GM21825 (cell line): ENCODE measurements around the gene RBBP6.
A peak's percentile ranks its signal among the peaks of the same experiment; 100 is the strongest.
"Not testable (repeated sequence)": the region's sequence is repeated elsewhere in the genome, so short reads cannot be mapped to it uniquely, and the experiment has no call there.

Source experiments
- ATAC-seq: cut with Tn5 transposase; IDR thresholded peaks from one replicate; pipeline ENCODE4 v1.9.1; 2021; ENCODE audit warnings: mild to moderate bottlenecking, moderate library complexity; ENCODE audit not compliant: unreplicated experiment

RBBP6 gene

GRCh38 chr16:24539295-24539849 lies at the start of gene RBBP6:
Gene RBBP6 (plus strand): TSS chr16:24539566. CDS start chr16:24540627, 1,061 bp downstream.
- ATAC-seq, result peak; percentile 82

DNA sequence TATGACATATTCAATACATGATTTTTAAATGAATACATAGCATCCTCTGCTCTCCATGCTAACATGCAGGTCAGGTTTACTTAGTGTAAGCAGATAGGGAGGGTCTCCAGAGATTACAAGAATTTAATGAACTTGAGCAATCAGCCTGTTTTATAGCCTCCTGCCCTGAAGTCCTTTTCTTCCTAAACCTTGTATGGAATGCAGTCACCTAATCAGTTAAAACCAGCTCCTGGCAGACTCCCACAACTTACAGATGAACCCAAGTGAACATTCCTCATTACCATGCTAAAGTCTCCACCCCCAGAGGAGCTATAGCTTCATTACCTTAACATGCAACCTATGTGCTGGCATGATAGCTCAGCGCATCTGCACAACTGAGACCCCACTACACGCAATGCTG lies 48.5 kb upstream of the RBBP6 start:
- ATAC-seq, result no peak

GRCh38 chr16:24491731-24492130 lies 47.6 kb upstream of the RBBP6 start:
- ATAC-seq, result no peak

GRCh38 chr16:24493821-24494220 lies 45.5 kb upstream of the RBBP6 start:
- ATAC-seq, result no peak

- ATAC-seq, result not testable (repeated sequence)
Measured at GRCh38 chr16:24495207-24495606, 44.2 kb upstream of the RBBP6 start.

- ATAC-seq, result no peak
Measured at GRCh38 chr16:24497440-24497839, 41.9 kb upstream of the RBBP6 start.

DNA sequence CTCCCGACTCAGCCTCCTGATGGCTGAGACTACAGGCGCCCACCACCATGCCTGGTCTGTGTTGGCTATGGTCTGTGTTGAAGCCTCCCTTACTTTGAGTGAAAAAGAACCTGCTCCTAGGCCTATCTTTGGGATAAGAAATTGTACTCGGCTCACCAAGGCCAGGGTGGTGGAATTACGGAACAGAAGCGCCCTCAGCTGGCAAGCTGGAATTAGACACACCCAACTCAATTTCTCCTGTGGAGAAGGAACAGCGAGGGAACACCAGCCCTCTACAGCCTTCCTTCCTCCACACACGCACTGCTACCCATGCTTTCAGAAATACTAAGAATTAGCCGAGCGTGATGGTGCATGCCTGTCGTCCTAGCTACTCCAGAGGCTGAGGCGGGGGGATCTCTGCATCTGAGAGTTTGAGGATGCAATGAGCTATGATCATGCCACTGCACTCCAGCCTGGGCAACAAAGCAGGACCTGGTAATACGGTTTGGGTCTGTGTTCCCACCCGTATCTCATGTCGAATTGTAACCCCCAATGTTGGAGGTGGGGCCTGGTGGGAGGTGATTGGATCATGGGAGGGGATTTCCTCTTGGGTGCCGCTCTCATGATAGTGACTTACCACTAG lies 40.1 kb upstream of the RBBP6 start:
- no peak for ATAC-seq

DNA sequence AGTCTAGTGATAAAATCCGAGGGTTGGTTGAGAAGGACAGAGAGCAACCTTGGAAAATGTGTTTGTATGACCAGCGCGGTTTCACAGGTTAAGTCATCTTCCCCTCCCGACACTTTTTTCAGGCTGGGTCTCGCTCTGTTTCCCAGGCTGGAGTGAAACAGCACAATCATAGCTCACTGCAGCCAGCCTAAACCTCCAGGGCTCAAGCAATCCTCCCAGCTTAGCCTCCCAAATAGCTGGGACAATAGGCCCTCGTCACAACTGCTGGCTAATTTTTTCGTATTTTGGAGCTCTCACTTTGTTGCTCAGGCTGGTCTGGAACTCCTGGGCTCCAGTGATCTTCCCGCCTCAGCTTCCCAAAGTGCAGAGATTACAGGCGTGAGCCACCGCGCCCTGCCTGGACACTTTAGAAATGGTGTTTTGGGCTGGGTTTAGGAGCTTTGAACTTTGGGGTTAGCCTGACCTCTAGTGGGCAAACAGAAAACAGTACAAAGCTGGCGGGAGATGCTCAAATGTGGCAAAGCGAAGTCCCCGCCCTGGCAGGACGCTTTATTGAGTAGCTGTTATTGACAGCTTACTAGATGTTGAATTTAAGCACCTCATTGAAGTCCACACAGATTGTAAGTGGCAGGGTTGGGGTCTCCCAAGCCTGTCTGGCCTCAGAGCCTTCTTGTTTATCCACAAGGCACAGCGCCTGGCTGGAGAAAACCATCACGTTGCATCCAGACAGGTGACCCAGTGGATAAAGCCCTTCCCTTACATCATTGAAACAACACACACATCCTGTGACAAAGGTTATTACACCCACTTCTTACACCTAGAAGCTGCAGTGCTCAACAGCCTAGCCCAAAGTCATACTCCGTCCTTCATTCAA lies 34.7 kb upstream of the RBBP6 start:
- no peak for ATAC-seq

- no peak for ATAC-seq
Measured at GRCh38 chr16:24505959-24506358, 33.4 kb upstream of the RBBP6 start.

GRCh38 chr16:24507959-24508480 lies 31.3 kb upstream of the RBBP6 start:
- ATAC-seq, result no peak

GRCh38 chr16:24508614-24509013 lies 30.8 kb upstream of the RBBP6 start:
- no peak for ATAC-seq

DNA sequence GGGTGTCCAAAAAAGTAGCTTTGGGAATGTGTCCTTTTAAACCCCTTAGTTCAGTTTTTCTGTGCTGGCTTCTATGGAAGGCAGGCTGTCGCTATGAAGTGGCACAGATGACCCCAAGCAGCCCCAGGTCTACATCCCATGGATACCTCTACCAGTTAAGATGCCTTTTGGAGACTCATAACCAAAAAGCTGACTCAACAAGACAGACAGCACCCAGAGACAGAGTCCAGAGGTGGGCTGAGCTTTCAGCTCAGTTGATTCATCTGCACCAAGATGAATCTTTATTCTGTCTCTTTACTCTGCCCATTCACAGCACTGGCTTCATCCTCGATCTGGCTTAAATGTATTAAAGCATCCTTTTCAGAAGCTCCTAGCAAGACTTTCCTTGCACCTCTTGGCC lies 29.8 kb upstream of the RBBP6 start:
- no peak for ATAC-seq

GRCh38 chr16:24511174-24511573 lies 28.2 kb upstream of the RBBP6 start:
- ATAC-seq, result no peak

DNA sequence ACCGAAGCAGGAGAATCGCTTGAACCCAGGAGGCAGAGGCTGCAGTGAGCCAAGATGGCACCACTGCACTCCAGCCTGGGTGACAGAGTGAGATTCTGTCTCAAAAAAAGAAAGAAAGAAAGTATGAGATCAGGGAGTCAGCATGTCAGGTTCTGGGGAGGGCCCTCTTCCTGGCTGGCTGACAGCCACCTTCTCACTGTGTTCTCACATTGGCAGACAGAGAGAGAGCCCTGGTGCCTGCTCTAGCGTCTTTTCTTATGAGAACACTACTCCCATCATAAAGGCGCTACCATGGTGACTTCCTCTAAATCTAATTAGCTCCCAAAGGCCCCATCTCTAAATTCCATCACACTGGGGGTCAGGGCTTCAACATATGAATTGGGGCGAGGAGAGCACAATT lies 27.6 kb upstream of the RBBP6 start:
- no peak for ATAC-seq

GRCh38 chr16:24514096-24514495 lies 25.3 kb upstream of the RBBP6 start:
- ATAC-seq, result no peak

DNA sequence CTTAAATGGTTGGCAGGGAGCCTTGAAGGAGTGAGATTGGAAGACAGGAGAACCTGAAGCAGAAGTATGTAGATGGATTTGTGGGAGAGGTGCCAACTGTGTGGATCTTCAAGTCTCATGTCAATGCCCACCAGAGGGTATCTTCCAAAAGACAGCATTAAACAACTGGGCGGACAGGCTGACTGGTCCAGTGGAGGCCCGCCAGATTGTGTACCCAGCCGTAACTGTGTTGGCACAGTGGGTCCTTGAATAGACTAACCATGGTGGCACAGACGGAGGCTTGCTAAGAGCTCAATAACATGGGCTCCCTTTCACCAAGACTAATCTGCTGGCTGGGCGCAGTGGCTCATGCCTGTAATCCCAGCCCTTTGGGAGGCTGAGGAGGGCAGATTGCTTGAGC lies 24.2 kb upstream of the RBBP6 start:
- ATAC-seq, result no peak

- no peak for ATAC-seq
Measured at GRCh38 chr16:24516900-24517669, 22.3 kb upstream of the RBBP6 start.

- no peak for ATAC-seq
Measured at GRCh38 chr16:24518498-24518897, 20.9 kb upstream of the RBBP6 start.

DNA sequence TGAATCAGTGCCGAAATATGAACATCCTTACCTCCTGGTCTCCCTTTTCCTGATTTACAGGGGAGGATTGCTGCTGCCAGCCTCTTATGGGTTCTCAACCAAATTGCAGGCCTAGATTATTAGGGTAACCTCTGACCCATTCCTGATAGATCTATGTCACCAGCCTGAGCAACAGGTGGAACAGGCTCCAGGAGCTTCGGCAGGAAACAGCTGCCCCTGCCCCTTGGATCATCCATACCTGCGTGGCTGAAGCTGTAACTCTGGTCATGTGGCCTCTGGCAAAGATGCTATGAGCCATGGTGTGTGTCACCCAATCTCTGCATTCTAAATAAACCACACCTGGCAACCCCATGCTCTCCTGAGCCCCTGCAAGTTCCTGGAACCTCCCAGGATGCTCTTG lies 18.4 kb upstream of the RBBP6 start:
- ATAC-seq, result no peak

DNA sequence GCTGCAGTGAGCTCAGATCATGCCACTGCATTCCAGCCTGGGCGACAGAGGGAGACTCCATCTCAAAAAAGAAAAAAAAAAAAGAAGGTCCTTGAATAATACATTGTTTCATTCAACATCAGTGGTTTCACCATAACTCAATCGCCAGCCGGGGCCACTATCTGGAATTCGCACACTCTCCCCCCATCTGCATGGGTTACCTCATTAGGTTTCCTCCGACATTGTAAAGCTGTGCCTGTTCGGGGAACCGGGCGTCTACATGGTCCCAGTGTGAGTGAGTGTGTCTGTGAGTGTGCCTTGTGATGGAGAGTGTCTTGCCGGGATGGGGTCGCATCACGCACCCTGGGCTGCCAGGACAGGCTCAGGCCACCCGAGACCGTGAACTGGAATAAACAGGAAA lies 16.6 kb upstream of the RBBP6 start:
- ATAC-seq, result no peak

GRCh38 chr16:24523569-24523968 lies 15.8 kb upstream of the RBBP6 start:
- ATAC-seq, result no peak
